HG03196 (cell line): ENCODE data around the gene PSMD10.

ENCODE experiments used
- ATAC-seq: cut with Tn5 transposase; IDR thresholded peaks from one replicate; pipeline ENCODE4 v1.9.1; 2021; ENCODE audit not compliant: unreplicated experiment

PSMD10 gene

GRCh38 chrX:108091264-108091877 is at the start of gene PSMD10, which contains the start of gene ATG4A:
Gene PSMD10 (minus strand): TSS chrX:108091542. CDS start chrX:108091520, 22 bp downstream.
Gene ATG4A (plus strand): TSS chrX:108091778. CDS start chrX:108091827, 49 bp downstream.
- peak; percentile 98 for ATAC-seq

- ATAC-seq = no peak
Observed at GRCh38 chrX:108138814-108139702, 47.7 kb upstream of the PSMD10 start.

DNA sequence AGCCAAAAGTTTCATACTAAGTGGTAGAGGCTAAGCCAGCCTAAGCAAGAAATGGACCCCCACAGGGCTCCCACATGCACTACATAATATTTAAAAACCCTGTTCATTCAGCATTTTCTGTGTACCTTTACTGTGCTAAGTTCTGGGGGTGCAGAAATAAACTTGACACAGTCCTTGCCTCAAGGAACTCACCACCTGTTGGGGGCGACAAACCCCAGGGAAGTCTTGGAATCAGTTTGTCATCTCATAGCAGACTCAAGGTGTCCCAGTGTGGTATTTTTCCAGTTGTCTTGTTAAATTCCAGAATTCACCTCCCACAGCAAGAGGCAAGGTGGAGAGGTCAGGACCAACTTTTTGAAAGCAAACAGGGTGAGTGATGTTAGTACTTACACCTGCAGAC is 43.4 kb upstream of the PSMD10 start:
- ATAC-seq = no peak

GRCh38 chrX:108132876-108133275 is 41.5 kb upstream of the PSMD10 start:
- no peak for ATAC-seq

GRCh38 chrX:108132034-108132433 is 40.7 kb upstream of the PSMD10 start:
- ATAC-seq = no peak

DNA sequence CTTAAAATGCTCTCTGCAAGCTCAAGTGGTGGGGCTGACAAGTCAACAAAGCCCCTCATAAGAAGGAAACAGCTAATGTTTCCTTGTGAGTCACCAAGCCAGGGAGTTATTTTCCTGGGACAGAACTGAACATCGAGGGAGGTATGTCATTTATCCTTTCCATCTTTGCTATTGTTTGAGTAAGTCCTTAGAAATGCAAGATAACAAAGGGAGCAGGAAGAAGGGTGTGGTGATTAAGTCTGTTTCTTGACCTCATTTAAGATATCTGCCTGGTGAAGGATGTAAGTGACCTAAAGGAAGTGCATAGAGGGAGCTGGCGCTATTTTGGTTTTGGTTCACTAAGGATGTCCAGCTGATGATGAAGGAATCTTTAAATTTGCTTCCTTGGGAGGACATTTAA is 40.1 kb upstream of the PSMD10 start:
- no peak for ATAC-seq

DNA sequence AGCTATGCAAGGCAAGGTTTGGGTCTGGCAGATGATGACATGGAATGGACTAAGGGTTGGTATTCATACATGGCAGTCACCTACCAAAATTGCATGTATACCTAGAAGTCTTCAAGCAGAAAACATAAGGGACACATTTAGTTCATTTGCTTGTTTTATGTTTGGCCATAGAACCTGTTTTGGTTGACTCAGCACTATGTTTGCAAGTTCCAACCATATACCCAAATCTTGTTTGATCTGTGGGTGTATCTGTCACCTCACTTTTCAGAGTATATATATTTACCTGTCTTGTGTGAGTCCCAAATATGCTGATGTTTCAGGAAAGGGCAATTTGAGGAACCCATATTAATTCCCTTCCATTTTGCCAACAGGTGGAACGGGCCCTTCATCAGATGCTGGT is 39.5 kb upstream of the PSMD10 start:
- no peak for ATAC-seq

GRCh38 chrX:108127152-108127551 is 35.8 kb upstream of the PSMD10 start:
- ATAC-seq = no peak

DNA sequence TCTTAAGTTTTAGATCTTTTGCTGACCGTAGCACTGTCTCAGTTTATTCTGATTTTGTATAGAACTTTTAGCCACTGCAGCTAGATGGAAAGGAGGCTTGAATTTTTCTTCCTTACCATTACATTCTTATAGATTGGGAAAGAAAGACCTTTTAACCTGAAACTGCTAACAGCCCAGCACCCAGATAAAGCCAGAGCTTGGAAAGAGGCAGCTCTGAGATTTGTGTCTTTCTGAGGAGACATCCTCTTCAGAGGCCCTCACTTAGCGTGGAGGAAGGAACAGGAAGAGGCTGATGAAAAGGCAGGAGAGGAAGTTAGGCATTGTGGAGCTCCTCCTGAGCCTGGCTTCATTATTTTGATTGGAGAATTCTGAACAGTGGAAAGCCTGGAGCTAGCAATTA is 35.3 kb upstream of the PSMD10 start:
- no peak for ATAC-seq

DNA sequence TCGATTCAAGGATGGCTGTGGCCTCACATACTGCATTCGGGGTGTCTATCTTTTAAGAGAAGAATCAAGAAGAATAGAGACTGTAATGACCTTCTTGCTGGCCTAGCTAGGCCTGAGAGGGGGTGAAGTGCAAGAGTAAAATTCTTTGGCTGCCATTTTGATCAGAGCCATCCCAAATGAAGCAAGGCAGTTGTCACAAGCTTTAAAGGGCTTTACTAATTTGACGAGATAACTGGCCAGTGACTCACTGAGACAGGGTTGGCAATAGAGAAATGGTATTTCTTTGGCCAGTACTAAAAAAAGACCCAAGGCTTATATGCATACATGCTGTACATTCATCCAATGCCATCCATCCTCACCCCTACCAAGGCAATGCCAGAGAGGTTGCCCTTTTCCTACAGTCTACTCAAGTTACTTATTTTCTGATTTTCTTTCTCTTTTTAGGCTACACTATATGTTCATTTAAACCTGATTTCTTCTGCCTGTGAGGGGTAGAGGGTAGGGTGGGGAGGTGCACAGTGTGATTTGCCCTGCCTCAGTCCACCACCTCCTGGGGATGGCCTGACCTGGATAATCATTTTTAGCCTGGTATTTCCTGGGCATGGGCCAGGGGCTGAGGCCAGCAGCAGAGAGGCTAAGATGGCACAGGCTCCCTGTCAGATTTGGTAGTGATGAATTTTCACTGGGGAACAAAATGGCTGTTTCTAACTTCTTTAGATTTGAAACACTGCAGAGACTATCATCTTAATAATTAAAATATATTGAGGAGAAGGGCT is 32.4 kb upstream of the PSMD10 start:
- ATAC-seq = no peak

GRCh38 chrX:108122748-108123147 is 31.4 kb upstream of the PSMD10 start:
- ATAC-seq = no peak

DNA sequence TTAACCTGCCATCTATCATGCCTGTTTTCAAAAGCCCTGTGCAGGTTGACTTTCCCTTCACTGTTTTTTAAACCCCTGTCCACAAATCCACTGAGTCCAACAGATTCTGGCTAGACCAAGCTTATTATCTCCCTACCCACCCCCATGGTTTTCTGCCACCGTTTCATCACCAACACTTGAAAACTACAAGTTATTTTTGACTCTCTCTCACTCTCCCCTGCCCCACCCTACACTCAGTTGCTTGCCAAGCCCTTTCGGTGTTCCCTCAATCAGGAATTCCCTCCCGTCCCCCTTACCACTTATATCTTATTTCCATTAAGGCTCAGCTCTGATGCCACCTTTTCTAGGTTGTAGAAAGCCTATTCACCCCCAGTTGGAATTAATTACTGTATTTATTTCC is 29.9 kb upstream of the PSMD10 start:
- no peak for ATAC-seq

DNA sequence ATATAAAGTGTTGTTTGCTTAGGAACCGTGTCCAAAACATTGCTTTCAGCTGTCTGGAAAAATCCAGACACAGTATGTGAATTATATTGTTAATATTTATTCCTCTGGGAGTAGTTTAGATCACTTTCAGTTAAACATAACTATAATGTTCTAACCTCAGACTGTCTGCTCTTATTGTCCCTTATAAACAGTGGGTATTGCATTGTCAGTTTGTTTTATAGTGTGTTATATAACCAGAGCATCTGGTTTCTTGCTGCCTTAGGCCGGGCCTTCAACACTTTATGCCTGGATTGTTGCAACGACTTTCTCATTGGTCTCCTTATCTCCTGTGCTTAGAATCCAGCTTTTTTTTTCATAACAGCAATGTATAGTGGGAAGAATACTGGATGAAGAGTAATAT is 26.6 kb upstream of the PSMD10 start:
- ATAC-seq = no peak

DNA sequence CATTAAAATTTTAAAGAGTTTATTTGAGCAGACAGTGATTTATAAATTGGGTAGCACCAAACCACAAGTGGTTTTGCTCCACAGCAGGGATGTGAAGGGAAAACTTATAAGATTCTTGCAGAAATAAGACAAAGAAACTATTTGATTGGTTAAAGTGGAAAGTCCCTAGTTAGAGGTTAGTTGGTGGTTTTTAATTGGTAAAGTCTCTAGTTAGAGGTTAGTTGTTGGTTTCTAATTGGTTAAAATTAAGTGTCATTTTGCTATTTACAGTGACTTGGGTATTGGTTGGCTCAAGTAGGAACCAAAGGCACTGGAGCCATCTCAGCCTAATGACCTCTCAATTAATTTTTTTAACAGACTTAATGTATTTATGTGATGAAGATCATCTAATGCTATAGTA is 23.2 kb upstream of the PSMD10 start:
- ATAC-seq = no peak

GRCh38 chrX:108105473-108105872 is 14.1 kb upstream of the PSMD10 start:
- ATAC-seq = no peak

- no peak for ATAC-seq
Observed at GRCh38 chrX:108097380-108097779, 6.0 kb upstream of the PSMD10 start.

DNA sequence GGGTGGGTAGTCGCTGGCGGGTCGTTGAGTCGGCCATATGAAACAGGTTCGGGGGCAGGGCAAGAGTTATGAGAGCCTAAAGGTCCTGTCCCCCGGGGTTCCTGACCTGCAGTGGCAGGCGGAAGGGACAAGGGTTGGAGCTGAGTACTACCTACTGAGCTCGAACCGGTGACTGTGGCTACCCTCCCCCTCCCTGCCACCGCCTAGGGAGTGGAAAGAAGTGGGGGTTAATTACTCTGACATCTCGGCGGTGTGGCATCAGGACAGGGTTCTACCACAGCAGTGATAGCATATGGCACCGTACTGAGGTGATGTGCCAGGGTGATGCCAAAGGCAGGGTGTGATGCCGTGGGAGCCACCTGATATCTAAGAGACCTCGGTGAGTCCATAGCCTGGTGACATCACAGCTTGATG is 543 bp upstream of the PSMD10 start:
- peak; percentile 46 for ATAC-seq

DNA sequence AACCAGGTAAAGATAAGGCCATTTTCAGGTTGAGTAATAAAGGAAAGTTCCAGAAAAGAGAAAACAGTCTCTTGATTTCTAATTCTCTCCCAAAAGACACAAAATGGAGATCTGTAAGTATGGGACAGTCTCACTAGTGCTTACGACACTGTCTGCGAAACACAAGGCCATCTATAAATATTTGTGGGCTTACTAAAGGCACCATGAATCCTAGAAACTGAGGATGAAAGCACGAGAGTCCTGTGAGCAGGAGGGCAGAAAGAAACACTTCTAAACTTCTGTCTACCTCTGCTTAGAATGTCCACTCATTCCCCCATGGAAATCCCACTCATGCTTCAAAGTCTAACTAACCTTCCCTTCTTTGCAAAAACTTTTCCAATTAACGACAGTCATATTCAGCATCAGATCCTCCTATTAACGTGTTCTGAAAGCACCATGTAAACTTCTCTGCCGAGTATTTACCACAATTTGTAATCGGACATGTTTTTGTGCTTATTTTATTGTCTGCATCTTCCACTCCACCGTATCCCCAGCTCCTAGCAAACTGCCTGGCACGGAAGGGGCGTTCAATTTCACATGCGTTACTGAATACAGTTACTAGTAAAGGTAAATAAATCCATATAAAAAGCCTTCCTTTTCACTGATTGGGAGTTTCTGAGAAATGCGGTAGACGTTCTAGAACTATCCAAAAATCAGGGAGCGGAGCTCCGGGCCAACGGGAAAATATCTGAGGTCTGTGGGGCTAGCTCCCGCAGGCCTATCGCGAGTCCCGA is 665 bp downstream of the PSMD10 start:
- ATAC-seq = no peak

- no peak for ATAC-seq
Observed at GRCh38 chrX:108088511-108088910, 2.8 kb downstream of the PSMD10 start.

DNA sequence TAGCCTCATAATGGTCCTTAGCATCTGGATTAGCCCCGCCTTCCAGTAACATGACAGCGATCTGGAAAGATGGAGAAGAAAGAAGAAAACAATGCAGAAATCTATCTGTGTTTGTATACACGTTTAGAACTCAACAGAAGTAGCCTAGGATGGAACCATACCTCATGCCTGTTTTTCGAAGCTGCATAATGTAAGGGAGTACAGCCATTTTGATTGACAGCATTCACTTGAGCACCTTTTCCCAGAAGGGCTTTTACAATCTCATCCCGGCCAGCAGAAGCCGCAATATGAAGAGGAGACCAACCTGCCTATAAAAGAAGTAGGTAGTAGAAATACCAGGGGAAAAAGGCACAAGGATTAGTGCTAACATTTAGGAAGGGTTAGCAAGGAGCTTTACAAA is 3.5 kb downstream of the PSMD10 start:
- ATAC-seq = no peak

- ATAC-seq = no peak
Observed at GRCh38 chrX:108081110-108081509, 10.2 kb downstream of the PSMD10 start.
